ENCODE measurements around the gene SSH2.

DNA sequence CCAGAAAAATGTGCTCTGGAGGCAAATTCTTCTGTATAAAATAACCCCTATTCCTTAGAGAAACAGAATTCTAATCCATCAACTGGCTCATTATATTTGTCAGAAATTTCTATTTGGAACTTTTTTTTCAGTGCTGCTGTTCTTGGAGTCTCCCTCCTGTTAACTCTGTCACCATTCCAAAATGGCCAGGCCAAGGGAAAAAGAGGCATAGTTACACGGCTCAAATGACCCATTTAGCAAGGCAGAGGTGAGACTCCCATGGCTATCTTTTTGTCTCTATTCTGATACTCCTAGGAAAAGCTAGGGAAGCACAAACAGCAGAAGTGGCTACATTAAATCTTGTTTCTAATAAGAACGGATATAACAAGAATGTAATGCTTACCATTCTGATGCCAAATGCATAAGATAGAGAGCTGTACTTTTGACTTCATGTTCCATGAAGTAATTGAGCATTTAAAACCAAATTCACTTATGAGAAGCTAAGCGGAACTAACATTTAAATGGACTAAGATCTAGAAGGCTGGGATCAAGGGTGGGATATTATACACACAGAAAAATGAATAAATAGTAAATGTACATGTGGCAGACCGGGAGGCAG, 242.9 kb downstream of the SSH2 start:
- TF ChIP-seq, protein P1, sequence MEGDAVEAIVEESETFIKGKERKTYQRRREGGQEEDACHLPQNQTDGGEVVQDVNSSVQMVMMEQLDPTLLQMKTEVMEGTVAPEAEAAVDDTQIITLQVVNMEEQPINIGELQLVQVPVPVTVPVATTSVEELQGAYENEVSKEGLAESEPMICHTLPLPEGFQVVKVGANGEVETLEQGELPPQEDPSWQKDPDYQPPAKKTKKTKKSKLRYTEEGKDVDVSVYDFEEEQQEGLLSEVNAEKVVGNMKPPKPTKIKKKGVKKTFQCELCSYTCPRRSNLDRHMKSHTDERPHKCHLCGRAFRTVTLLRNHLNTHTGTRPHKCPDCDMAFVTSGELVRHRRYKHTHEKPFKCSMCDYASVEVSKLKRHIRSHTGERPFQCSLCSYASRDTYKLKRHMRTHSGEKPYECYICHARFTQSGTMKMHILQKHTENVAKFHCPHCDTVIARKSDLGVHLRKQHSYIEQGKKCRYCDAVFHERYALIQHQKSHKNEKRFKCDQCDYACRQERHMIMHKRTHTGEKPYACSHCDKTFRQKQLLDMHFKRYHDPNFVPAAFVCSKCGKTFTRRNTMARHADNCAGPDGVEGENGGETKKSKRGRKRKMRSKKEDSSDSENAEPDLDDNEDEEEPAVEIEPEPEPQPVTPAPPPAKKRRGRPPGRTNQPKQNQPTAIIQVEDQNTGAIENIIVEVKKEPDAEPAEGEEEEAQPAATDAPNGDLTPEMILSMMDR (IDR thresholded peaks at IDR 0.05): no peak
- no peak for TF ChIP-seq EZH2 (IDR thresholded peaks at IDR 0.05; ENCODE audit: borderline replicate concordance, insufficient read depth, low read depth, low read length, poor library complexity, severe bottlenecking)

All from B cell (primary cell).